NCI-H1417 (cell line): ENCODE results near the gene MYBPC1.
A peak's percentile ranks its signal among the peaks of the same experiment; 100 is the strongest.

Experiments used
- DNase-seq, 3 experiments: peaks; one replicate each; lab custom pipeline; 2025; lab: John Stamatoyannopoulos, UW

Gene MYBPC1

DNA sequence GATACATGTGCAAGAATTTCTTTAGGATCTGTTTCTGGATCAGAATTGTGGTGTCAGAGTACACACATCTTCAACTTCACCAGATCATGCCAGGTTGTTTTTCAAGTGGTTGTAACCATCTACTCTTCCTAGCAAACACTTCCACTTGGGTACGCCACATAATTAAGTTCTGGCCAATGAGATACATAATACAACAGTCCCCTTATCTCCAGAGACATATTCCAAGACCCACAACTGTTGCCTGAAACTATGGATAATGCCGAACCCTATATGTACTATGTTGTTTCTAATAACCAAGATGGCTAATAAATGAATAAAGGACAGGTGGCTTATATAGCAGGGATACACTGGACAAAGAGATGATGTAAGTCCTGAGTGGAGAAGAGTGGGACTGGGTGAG lies 100.2 kb downstream of the MYBPC1 start:
- DNase-seq, result no peak

DNA sequence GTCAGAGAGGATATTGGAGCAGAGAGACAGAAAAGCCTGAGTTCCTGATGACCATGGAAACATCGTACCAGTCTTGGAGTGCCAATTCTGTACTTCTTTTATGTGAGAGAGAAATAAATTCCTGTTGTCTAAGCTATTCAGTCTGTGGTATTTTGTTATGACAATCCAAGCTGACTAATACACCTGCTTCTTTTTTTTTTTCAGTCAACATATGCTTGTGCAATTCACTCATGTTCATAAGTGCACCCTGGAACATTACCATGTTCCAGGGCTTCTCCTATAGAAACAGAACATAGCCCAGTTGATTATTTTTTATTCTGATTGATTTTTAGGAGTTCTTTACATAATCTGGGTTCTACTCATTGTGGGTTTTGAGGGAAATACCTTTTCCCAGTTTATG lies 100.9 kb downstream of the MYBPC1 start:
- no peak for DNase-seq

DNA sequence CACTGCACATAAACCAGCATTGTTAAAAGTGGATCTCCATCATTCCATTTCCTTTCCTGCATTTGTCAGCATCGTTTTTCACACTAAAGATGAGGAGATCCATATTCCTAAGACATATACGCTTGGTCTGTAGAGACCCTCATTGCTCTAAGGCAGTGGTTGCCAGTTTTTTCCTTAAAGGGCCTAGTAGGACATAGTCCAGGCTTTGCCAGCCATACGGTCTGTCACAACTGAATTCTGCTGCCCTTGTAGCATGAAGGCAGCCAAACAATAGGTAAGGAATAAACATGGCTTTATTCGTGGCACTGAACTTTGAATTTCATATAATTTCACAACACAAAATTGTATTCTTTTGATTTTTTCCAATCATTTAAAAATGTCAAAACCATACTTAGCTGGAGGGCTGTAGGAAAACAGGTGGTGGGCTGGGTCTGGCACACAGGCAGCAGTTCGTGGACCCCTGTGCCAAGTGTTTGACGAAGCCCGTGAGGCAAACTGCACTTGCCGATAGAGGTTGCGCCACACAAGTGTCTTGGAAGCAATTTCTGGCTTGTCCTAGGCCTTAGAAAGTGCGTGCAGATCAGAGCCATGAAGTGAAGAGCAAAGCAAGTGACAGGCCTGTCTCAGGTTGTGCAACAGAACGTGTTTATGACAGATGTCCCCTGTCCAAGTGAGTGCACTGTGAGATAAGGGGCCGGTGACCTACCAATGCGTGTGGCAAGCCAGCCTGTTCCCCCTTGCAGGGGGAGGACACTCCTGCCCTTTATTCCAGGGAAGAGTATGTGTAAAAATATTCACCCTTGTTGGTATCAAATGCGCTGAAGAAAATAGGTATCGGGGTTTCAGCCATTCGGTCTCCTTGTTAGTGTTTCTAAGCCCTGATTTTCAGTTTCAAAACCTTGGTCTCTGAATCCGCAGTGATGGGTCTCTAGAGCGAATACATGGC lies 101.8 kb downstream of the MYBPC1 start:
- DNase-seq, result peak in 2 of 3 experiments; percentile 22 to 80

DNA sequence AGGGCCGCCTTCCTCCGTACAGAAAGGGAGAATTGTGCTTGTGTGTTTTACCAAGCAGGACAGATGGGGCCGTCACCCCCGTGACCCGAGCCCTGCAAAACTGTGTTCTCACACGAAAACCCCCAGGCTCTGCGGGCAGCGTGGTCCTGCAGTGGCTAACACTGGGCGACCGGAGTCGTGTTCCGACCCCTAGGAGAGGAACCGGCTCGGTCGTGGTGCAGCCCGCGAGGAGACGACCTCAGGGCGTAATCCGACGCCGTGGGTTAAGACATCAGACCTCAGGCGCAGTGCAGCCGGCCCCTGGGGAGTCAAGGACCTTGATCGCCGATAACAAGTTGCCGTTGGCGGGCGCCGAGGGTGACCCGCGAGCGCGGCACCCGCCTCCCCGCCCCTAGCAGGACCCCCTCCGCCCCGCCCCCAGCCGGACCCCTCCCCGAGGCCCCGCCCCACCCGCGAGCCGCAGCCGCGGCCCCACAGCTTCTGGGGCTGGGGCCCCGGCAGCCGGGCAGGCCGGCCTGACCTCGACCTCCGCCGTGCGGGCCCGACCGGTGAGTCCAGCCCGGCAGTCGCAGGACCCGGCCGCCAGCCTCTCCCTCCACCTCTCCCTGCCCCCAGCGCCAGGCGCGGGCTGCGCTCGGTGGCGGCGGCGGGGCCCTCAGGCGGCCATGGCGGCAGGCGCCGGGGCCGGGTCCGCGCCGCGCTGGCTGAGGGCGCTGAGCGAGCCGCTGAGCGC lies 102.6 kb downstream of the MYBPC1 start, which contains the start of gene CHPT1:
CHPT1 (plus strand) TSS at position 444 of the 733 bp plus-strand sequence; CDS start at position 666, 222 bp downstream.
- peak; percentile 69 to 93 (median 90) for DNase-seq

DNA sequence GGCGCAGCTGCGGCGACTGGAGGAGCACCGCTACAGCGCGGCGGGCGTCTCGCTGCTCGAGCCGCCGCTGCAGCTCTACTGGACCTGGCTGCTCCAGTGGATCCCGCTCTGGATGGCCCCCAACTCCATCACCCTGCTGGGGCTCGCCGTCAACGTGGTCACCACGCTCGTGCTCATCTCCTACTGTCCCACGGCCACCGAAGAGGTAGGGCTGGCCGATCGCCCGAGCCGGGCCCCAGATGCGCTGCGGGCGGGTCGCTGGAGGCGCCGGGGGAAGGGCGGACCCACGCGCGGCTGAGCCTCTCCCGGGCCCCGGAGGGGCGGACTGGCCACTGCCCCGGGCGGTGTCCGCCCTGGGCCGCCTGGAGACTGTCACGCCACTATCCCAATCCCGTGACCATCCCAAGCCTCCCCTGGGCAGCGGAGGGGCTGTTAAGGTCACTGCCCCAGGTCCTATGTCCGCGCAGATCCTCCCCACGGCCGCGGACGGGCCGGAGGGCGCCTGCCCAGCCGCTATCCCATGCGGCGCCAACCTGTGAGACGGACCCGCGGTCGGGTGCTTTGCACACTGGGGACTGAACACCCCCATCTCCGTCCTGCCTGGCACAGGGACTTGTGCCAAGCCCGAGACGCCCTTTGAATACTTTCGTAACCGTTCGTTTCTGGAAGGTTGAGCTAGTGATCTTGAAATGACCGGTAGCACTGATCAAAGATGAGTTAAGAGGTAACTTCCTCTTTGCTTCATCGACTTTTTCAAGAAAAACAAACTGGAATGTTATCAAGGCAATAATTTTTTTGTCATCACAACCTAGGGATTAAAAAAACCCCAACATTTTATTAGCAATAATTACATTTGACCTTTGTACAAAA lies 103.4 kb downstream of the MYBPC1 start:
- peak; percentile 39 to 69 (median 63) for DNase-seq

DNA sequence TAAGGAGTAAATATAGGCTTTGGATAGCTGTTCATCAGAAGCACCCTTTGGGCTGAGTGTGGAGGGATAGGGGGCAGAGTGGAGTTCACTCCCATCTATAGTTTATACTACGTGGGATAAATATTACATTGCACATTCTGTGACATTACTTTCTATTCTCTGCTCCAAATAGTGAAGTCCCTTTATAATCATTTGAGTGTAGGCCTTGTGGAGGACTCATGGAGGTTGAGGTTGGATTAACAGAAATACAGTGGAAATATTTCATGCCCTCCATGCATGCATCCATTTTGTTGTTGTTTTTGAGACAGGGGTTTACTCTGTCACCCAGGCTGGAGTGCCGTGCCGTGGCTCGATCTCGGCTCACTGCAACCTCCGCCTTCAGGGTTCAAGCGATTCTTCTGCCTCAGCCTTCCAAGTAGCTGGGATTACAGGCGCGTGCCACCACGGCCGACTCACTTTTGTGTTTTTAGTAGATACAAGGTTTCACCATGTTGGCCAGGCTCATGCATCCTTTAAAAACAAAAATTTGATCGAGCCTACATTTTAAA lies 104.1 kb downstream of the MYBPC1 start:
- DNase-seq, result no peak

DNA sequence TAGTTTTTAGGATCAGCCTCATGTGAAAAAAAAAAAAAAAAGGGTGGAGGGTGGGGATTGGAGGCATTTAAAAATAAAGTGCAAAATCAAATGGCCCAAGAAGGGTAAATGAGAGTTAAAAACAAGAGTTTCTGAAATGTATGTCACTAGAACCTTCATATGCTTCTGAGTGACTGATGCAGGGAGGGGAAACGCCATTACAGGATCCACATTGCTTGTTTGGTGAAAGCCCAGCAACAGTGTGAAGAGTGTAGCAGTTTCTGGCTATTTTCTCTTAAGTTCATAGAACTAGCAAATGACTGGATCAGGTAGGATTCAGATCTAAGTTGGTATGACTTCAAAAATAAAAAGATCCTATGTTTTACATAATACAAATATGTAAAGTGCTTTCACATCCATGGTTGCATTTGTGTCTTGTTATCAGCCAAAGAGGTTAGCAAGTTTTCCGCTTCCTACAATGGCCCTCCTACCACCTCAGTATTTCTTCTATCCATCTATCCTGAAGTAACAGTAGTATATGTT lies 105.6 kb downstream of the MYBPC1 start:
- DNase-seq, result no peak

DNA sequence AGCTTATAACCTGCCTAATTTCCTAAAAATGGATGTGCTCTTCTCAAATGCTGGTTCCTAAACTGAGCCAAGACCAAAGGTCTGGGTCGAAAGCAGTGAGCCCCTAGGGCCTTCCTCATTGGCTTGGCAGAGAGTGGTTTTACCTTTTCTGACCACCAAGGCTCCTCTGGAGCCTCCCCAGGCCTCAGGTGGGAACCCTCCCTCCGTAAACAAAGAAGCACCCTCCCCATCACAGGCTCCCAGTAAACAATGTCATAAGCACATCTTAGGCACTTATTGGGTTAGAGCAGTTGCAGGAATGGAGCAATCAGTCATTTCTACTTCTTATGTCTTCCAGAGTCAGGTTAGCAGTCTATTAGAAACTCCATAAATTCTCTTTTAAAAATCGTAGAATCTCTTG lies 108.7 kb downstream of the MYBPC1 start:
- DNase-seq, result no peak

DNA sequence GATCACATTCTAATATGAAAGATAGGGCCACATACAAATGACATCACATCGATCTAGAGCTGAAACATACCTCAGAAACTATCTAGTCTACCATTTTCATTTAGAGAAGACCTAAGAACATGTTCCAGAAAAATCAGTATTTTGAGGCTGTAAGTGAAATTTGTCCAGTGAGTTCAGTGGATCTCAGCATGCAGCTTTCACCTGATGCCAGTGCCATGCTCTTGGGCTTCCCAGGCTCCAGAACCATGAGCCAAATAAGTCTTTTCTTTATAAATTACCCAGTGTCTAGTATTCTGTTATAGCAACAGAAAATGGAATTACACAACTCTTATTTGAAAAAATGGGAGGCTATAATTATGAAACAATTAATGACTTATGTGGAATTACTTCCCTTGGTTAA lies 111.6 kb downstream of the MYBPC1 start:
- no peak for DNase-seq

DNA sequence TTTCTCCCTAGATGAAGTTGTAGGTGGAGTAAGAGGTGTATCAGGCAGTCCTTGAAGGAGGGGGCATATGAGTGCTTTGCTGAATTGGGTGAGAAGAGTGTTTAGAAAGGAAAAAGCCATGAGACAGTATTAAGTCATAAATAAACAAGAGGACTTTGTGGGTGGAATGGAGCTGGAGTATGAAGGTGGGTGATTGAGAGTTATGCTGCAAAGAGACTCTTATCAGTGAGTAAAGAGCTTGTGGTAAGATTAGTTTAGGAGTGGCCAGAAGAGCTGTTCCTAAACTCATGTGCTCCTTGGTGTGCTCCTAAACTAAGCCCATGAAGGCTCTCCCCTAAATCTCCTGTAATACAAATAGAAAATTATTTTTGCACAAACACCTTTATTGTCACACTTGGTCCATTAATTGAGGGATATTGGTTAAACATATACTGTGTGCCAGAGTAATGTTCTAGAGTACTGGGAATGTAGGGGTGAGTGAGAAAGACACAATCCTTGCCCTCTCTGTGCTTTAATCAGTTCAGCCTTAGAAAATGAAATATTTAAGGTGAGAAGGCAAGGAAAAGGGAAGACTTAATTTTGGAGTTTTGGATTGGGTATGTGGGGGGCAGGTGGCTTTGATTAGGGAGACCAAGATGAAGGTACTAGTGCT lies 112.5 kb downstream of the MYBPC1 start:
- no peak for DNase-seq

DNA sequence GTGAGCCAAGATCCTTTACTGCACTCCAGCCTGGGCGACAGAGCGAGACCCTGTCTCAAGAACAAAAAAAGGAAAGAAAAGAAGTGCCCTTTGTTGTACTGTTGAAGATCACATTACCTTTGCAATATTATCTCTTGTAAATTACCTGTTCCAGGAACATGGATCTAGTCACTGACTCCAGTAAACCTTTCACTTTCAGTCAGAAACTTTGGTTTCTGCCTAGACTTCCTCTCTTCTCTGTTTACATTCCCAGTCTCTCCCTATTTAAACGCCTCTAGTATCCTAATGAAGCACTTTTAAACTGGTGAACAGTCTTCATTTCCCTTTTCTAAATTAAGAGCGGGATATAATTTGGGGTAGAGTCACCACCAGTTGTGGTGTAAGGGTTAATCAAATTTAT lies 115.5 kb downstream of the MYBPC1 start:
- DNase-seq, result no peak

DNA sequence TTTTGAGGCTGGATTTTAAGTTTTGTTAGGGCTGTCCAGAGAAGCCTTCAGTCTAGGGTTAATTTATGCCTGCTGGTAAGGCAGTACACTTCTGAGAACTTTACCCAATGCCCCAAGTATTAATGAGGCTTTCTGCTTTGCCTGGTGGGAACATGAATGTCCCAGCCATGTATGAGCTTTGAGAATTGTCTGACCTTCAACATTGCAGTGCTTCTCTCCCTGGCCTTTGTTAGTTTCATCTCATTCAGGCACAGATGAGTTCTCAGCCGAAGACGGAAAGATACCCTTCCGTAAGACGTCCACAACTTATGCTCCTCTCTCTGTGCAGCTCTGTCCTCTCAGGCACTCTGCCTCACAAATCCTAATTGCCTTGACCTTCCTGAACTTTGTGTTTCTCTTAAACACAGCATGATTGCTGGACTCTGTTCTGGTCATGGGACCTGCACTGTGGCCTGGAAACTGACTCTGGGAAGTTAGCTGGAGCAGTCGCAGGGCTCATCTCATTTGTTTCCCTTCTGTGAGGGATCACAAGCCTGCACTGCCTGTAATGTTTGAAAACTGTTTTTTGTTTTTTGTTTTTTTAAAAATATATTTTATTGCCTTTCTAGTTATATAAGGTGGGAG lies 118.4 kb downstream of the MYBPC1 start:
- DNase-seq, result no peak

DNA sequence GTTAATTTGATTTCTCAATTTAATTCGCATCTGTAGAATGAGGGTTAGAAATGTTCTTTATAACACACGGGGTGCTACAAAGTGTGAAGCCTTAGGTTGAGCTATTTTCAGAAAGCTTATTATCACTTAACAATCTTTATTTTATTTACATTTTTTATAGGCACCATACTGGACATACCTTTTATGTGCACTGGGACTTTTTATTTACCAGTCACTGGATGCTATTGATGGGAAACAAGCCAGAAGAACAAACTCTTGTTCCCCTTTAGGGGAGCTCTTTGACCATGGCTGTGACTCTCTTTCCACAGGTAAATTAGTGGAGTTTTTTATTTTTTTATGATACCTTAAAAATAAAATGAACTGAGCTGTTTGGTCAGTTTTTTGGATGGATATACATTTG lies 119.2 kb downstream of the MYBPC1 start:
- no peak for DNase-seq

DNA sequence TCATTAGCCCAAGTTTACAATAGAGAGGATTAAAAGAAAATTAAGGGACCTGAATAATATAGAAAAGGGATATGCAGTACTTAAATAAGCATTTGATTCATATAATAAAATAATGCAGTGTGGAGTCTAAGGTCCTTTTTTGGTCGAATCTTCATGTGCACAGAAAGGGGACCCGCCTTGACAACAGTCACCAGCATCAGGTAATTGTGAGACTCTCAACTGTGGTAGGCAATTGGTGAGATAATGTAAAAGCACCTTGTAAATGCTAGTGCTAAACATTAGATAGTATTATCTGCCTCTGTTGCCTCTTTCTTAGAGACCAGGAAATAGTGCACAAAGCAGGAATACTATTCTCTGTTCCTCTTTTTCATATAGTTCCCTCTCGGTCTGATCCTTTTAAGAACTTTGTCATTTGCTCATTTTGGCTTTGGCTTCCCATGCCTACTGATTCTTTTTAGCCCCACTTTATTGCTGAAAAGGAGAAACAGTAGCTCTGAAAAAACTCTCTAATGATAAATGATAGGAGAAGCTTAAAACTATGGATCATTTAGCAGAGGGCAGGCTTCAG lies 120.2 kb downstream of the MYBPC1 start:
- no peak for DNase-seq

DNA sequence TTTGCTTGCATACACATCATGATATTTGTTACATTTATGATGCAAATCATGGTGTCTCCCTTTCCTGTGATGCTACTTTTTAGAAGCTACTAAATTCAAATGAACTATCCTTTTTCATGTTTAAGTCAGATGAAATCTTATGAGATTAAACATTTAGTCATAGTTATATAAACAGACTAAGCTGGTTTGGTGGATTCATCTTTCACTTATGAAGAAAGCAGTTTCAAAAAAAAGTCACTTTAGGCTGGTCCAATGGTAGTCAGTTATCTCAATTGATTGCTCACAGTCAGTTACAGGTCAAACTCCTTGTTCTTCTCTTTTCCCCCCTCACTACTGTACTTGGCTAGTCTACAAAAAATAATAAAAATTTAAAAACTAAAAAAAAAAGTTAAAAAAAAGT lies 124.8 kb downstream of the MYBPC1 start:
- DNase-seq, result no peak

DNA sequence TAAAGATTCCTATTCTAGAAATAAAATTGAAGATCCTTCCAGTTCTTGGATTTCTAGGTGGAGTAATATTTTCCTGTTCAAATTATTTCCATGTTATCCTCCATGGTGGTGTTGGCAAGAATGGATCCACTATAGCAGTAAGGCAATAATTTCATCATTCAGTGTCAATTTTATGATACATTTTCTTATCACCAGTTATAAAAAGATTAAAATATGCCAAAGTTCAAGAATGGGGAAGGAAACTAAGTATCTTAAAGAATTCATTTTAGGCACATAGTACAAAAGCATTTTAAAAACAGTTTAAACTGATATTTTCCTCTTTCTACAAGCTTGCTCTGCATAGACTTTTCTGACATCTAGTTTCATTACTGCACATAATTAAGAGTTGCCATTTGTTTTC lies 125.3 kb downstream of the MYBPC1 start:
- DNase-seq, result no peak

DNA sequence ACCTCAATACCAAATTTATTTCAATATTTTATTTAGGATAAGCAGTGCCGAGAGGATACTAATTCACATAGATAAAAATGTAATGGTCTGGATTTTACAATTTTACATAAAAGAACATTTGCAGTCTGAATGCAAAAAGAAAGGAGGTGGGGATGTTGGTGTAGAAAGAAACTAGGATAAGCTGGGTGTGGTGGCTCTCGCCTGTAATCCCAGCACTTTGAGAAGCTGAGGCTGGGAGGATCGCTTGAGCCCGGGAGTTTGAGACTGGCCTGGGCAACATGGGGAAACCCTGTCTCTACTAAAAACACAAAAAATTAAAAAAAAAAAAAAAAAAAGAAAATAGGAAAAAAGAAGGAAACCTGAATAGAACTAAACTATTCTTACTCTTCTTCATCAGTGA lies 127.6 kb downstream of the MYBPC1 start:
- DNase-seq, result no peak

DNA sequence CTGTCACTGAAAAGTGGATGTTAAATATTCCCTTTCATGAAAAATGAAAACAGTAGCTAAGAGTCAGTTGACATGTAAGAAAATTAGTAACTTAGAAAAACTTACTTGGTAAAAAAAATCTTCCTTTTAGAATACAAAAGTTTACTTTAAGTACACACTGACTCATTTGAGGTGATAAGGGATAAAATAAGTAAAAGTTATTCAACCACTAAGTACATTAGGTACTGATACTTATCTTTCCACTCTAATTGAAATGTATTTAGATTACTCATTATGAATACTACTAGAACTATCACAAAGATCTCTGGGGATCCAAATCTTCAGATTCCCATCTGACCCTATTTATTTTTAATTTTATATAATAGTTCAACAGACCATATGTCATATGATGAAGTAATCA lies 132.3 kb downstream of the MYBPC1 start:
- no peak for DNase-seq

DNA sequence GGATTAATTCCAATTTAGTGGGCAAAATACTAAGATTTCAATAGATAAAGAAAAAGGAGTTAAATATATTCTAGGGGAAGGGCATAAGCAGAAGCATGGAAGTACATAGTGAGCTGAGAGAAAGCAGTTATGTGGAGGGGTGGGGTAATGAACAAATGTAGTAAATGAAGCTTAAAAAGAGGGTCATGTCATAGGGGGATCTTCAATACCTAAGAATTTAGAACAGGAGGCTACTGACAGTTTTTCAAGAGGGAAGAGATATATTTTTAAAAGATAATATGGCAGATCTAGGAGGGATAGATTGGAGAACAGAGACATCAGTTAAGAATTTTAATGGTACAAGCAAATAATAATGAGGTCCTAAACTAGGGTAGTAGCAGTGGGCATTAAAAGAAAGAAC lies 135.1 kb downstream of the MYBPC1 start:
- no peak for DNase-seq

DNA sequence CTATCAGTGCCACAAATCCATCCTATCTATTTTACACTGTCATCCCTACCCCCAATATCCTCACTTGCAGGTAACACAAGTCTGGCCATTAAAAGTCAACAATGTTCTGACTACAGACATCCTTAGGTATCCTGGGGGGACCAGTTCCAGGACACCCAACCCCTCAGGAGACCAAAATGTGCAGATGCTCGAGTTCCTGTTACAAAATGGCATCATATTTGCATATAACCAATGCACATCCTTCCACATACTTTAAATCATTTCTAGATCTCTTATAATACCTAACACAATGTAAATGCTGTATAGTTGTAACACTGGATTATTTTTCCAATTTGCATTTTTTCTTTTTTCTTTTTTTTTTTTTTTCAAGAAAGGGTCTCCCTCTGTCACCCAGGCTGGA lies 137.5 kb downstream of the MYBPC1 start:
- DNase-seq, result no peak
